ENCODE measurements around the gene CTRL. TPM values are rescaled to one million over a fixed set of nuclear protein-coding genes. Genes with fewer than 3 reads are reported as not detected.

The CTRL gene
- total RNA-seq, 1 donor from 2014 or later, result 3.2 TPM

DNA sequence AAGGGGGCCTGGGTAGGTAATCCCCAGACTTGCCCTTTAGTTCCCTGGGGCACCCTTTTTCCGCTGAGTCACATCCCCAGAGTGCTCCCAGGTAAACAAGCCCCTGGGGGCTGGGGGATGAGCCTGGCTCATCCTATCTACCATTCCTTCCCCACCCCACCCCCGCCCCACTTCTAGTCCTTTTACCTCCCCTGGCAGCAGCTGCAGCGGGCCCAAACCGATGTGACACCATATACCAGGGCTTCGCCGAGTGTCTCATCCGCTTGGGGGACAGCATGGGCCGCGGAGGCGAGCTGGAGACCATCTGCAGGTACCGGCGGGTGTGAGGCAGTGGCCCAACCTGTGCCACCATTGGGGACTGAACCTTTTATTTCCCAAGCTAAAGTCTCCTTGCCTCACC, 46.1 kb downstream of the CTRL start:
- Histone ChIP-seq H3K27ac (no peak overlapping the region), H3K4me1 (peaks cover 12% of the 10 kb centered on the region), H3K27me3 (no peaks in the 10 kb centered on the region), H3K4me3 (no peak overlapping the region), H3K36me3 (peaks cover 0 to 33% of the 10 kb centered on the region in 2 donors), H3K9me3 (no peaks in the 10 kb centered on the region)
- DNase-seq (ENCODE audit: extremely low spot score in 2 of 2), result no peak
- intact Hi-C loops (cut with DNase I), result no loop called here
- TF ChIP-seq POLR2A (IDR thresholded peaks at IDR 0.05), result no peak
- TF ChIP-seq POLR2AphosphoS5 (IDR thresholded peaks at IDR 0.05; ENCODE audit: insufficient read depth in 1 of 2, low read depth in 1 of 2), result no peak
- no peak for TF ChIP-seq CTCF (IDR thresholded peaks at IDR 0.05)

- Histone ChIP-seq H3K4me1 (peaks cover 12% of the 10 kb centered on the region), H3K9me3 (no peaks in the 10 kb centered on the region), H3K27me3 (no peaks in the 10 kb centered on the region), H3K27ac (peak within 1 kb of the TSS; percentile 30), H3K4me3 (peak within 1 kb of the TSS in 1 of 2 donors; percentile 0), H3K36me3 (peaks cover 0 to 42% of the 10 kb centered on the region in 2 donors)
- DNase-seq (ENCODE audit: extremely low spot score in 2 of 2), result peak in 1 of 2 donors; percentile 87
- no peak for TF ChIP-seq POLR2A (IDR thresholded peaks at IDR 0.05)
- TF ChIP-seq POLR2AphosphoS5 (IDR thresholded peaks at IDR 0.05; ENCODE audit: insufficient read depth in 1 of 2, low read depth in 1 of 2), result peak; percentile 27 to 51
- TF ChIP-seq CTCF (IDR thresholded peaks at IDR 0.05), result no peak
- intact Hi-C loops (cut with DNase I), result loop anchor here (5.0 kb wide), 1 partner anchor 43 kb away; no protein-coding TSS in a partner anchor
Measured at GRCh38 chr16:67884684-67885083, 47.0 kb downstream of the CTRL start, which contains the start of gene NRN1L. NRN1L (plus strand) TSS chr16:67884885; CDS start chr16:67884904, 19 bp downstream.

- Histone ChIP-seq H3K9me3 (no peaks in the 10 kb centered on the region), H3K4me1 (peaks cover 12% of the 10 kb centered on the region), H3K27me3 (no peaks in the 10 kb centered on the region), H3K4me3 (no peak overlapping the region), H3K27ac (peak overlapping the region; percentile 30), H3K36me3 (peaks cover 2 to 50% of the 10 kb centered on the region in 2 donors)
- DNase-seq (ENCODE audit: extremely low spot score in 2 of 2), result peak in 1 of 2 donors; percentile 77
- TF ChIP-seq POLR2AphosphoS5 (IDR thresholded peaks at IDR 0.05; ENCODE audit: insufficient read depth in 1 of 2, low read depth in 1 of 2) (peak in 1 of 2 donors; percentile 23), POLR2A (IDR thresholded peaks at IDR 0.05) (no peak), CTCF (IDR thresholded peaks at IDR 0.05) (peak; percentile 46 to 84 (median 69))
- intact Hi-C loops (cut with DNase I), result loop anchor here (5.0 kb wide), 1 partner anchor 43 kb away; no protein-coding TSS in a partner anchor
Measured at GRCh38 chr16:67883872-67884261, 47.8 kb downstream of the CTRL start.

- Histone ChIP-seq H3K27ac (no peak overlapping the region), H3K36me3 (peaks cover 4 to 55% of the 10 kb centered on the region in 2 donors), H3K27me3 (no peaks in the 10 kb centered on the region), H3K4me3 (no peak overlapping the region), H3K9me3 (no peaks in the 10 kb centered on the region), H3K4me1 (peaks cover 12% of the 10 kb centered on the region)
- intact Hi-C loops (cut with DNase I), result loop anchor here (5.0 kb wide), 1 partner anchor 44 kb away; no protein-coding TSS in a partner anchor
- TF ChIP-seq POLR2A (IDR thresholded peaks at IDR 0.05) (no peak), POLR2AphosphoS5 (IDR thresholded peaks at IDR 0.05; ENCODE audit: insufficient read depth in 1 of 2, low read depth in 1 of 2) (no peak), CTCF (IDR thresholded peaks at IDR 0.05) (no peak)
- peak; percentile 75 to 77 for DNase-seq (ENCODE audit: extremely low spot score in 2 of 2)
Measured at GRCh38 chr16:67883146-67883871, 48.4 kb downstream of the CTRL start.

All from vagina (tissue), 2 donors.